T-helper 2 cell treated with Interferon-gamma antibody and Interleukin-4, amounts not matched to agents 100 ng/mL and 5 ng/mL, for 36 hours (primary cell): ENCODE data around the gene CHST12. TPM values are rescaled to one million over a fixed set of nuclear protein-coding genes. Genes with fewer than 3 reads are reported as not detected.

ENCODE experiments used
- intact Hi-C: fragments of 100-400 bp; cut with micrococcal nuclease; formaldehyde crosslinking; loops from one replicate; pipeline ENCODE4 v1.15.1; 2023
- total RNA-seq: library from RNA; stranded (reverse); gene quantifications from 2 replicates; pipeline ENCODE4 v1.2.3, GENCODE V29; 2022

CHST12 gene
- total RNA-seq, 1 donor from 2014 or later, result 55.6 TPM

- intact Hi-C loops, result no loop called here
These were observed 30.5 kb downstream of the CHST12 start for GRCh38 chr7:2433713-2434550.

GRCh38 chr7:2435146-2435545 is 31.7 kb downstream of the CHST12 start:
- intact Hi-C loops, result no loop called here

- intact Hi-C loops, result no loop called here
These were observed 33.1 kb downstream of the CHST12 start for GRCh38 chr7:2436341-2437104.

- intact Hi-C loops, result no loop called here
These were observed 33.7 kb downstream of the CHST12 start for GRCh38 chr7:2437136-2437535.

GRCh38 chr7:2437537-2438148 is 34.2 kb downstream of the CHST12 start:
- intact Hi-C loops, result no loop called here

GRCh38 chr7:2438186-2438585 is 34.8 kb downstream of the CHST12 start:
- intact Hi-C loops, result no loop called here

- intact Hi-C loops, result no loop called here
These were observed 35.4 kb downstream of the CHST12 start for GRCh38 chr7:2438775-2439174.

GRCh38 chr7:2440608-2441245 is 37.3 kb downstream of the CHST12 start:
- intact Hi-C loops, result no loop called here

GRCh38 chr7:2441430-2442058 is 38.1 kb downstream of the CHST12 start:
- intact Hi-C loops, result no loop called here

GRCh38 chr7:2443491-2443890 is 40.1 kb downstream of the CHST12 start:
- intact Hi-C loops, result no loop called here

GRCh38 chr7:2444476-2444875 is 41.1 kb downstream of the CHST12 start:
- intact Hi-C loops, result no loop called here

- intact Hi-C loops, result no loop called here
These were observed 41.6 kb downstream of the CHST12 start for GRCh38 chr7:2445047-2445446.

- intact Hi-C loops, result no loop called here
These were observed 42.6 kb downstream of the CHST12 start for GRCh38 chr7:2445898-2446555.

- intact Hi-C loops, result no loop called here
These were observed 43.3 kb downstream of the CHST12 start for GRCh38 chr7:2446676-2447075.

- intact Hi-C loops, result no loop called here
These were observed 47.0 kb downstream of the CHST12 start for GRCh38 chr7:2450198-2451107.

- intact Hi-C loops, result no loop called here
These were observed 48.0 kb downstream of the CHST12 start for GRCh38 chr7:2451171-2452073.

GRCh38 chr7:2452074-2452507 is 48.7 kb downstream of the CHST12 start:
- intact Hi-C loops, result no loop called here

- intact Hi-C loops, result no loop called here
These were observed 49.3 kb downstream of the CHST12 start for GRCh38 chr7:2452643-2453270.
